ENCODE results near the gene TMEM225B.
"Not testable (repeated sequence)": the region's sequence is repeated elsewhere in the genome, so short reads cannot be mapped to it uniquely, and the experiment has no call there.

Gene TMEM225B, protein sequence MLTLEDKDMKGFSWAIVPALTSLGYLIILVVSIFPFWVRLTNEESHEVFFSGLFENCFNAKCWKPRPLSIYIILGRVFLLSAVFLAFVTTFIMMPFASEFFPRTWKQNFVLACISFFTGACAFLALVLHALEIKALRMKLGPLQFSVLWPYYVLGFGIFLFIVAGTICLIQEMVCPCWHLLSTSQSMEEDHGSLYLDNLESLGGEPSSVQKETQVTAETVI

DNA sequence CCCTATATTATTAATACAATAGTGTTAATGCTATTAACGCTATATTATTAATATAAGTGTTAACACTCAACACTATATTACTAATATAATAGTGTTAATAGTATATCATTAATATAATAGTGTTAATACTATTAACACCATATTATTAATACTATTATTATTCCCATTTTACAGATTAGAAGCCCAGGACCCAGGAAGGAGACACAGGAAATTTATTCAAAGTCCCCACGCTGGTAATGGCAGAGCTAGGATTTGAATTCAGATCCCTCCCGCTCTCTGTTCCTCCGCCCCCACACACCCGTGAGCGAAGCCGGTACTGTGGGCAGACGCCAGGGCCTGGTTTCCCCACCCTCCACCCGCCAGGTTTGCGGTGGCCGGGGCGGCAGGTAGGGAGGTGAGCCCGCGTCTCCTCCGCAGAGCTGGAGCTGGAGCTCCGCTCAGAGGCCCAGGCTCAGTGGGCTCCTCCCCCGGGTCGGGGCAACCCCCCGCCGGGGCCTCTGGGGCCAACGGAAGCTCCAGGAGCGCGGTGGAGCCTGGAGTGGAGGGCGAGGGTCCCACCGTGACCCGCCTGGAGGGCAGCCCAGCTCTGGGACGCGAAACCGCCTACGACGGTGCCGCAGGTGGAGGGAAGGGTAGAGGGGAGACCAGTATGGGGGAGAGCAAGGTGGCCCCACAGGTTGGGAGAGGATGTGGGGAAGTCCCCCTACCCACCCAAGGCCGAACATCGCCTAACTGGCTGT is at the start of gene TMEM225B:
TSS of gene TMEM225B (plus strand) at position 506 of the 740 bp plus-strand sequence. CDS start 6,122 bp downstream, outside the sequence.
- no peak for DNase-seq

DNA sequence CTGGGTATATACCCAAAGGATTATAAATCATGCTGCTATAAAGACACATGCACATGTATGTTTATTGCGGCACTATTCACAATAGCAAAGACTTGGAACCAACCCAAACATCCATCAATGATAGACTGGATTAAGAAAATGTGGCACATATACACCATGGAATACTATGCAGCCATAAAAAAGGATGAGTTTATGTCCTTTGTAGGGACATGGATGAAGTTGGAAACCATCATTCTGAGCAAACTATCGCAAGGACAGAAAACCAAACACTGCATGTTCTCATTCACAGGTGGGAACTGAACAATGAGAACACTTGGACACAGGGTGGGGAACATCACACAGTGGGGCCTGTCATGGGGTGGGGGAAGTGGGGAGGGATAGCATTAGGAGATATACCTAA is 48.5 kb upstream of the TMEM225B start:
- not testable (repeated sequence) for DNase-seq

DNA sequence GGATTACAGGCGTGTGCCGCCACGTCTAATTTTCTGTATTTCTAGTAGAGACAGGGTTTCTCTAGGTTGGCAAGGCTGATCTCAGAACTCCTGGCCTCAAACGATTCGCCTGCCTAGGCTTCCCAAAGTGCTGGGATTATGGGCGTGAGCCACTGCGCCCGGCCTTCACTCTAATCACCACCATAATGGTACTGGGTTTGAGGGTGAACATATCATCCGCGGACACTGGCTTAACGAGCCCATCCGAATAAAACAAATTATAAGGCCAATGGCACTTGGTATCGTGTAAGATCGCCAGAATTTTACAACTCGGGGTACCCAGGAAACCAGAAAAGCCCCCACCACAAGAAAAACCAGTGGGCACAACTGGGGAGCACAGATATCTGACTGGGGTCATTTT is 46.7 kb upstream of the TMEM225B start:
- DNase-seq = no peak

DNA sequence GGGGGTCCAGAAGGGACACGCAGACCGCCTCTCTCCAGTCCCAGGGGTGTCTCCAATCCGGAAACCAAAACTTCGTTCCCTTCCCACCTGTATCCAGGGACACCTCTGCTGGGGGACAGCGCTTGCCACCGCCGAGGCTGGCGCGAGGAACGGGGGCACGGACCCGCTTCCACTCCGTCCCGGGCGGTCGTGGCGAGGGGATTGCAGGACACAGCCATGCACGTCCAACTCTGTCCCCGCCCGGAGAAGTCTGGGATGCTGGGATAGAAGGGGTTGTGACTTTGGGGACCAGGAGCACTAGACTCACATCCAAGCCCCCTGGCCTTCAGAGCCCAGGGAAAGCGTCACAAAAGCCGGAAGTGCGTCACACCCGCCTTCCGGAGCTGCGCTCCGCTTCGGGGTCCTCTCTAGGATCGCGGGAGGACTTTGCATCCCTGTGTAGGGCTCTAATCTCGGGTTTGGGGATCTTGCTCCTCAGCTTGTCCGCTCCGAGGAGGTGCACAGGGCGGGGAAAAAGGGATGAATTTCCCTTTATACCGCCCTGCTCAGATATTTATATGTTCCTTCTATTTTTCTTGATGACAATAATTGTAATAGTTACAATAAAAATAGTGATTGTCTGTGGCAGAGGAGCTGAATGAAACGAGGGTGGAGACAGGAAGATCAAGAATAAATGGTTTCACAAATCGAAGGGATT is 46.2 kb upstream of the TMEM225B start, which contains the start of gene FAM200A:
TSS of gene FAM200A (minus strand) at position 348 of the 697 bp plus-strand sequence. CDS start 3,707 bp downstream, outside the sequence.
- DNase-seq = peak; percentile 93

DNA sequence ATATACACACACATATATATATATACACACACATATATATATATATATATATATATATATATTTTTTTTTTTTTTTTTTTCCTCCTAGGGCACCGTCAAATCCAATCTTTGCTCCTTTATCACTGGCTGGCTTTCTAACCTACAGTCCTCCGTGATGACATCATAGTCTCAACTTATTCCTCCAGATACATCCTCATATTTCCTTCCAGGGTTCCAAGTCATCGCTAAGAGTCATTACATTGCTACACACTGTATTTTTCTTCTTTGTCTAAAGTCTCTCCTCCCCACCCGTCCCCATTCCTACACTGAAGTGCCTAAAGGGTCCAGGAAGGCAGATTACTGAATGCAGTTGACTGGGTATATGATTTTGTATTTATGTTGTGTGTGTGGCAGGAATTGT is 45.0 kb upstream of the TMEM225B start:
- DNase-seq = no peak

DNA sequence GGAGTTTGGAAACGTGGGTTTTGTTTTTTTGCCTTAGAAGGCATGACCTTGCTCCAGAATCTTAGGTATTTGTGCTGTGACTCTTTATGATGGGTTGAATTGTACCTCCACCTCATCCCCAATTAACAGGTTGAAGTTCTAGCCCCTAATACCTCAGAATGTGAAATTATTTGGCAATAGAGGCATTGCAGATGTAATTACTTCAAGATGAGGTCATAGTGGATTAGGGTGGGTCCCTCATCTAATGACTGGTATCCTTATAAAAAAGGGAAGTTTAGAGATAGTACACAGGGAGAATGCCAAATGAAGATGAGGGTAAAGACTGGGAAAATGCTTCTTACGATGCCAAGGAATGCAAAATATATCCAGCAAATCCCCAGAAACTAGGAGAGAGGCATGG is 43.1 kb upstream of the TMEM225B start:
- DNase-seq = no peak

DNA sequence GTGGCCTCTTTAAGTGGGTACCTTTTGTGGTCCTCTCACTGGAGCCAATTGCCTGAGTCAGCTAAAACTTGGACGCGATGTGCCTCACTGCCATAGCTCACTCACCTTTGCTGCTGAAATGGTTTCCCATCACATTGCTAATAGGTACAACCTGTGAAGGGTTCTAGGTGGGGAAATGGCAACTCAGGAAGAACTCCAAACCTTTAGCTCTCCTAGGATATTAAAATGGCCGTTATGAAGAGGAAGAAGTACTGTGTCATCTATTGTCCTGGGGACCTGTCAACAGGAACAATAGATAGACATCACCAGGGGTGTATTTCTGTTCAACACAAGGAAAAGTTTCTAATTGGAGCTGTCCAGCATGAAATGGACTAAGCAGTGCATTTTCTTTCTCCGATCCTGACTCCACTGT is 40.9 kb upstream of the TMEM225B start:
- DNase-seq = peak; percentile 9

DNA sequence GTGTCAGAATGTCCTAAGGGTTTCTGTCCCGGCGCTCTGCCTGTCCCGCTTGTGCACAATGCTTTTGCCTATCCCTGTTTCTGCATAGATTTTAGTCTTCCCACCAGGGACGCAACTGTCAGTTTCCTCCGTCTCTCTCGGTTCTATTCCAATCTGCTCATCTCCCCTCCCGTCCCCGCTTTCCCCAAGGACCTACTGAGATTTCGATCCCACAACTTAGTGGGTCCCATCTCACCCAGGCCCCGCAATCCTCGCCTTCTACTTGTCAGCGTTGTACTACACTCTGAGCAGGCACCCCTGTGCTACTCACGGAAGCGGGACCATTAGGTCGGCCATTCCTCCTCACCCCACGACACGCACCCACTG is 40.1 kb upstream of the TMEM225B start:
- DNase-seq = no peak

DNA sequence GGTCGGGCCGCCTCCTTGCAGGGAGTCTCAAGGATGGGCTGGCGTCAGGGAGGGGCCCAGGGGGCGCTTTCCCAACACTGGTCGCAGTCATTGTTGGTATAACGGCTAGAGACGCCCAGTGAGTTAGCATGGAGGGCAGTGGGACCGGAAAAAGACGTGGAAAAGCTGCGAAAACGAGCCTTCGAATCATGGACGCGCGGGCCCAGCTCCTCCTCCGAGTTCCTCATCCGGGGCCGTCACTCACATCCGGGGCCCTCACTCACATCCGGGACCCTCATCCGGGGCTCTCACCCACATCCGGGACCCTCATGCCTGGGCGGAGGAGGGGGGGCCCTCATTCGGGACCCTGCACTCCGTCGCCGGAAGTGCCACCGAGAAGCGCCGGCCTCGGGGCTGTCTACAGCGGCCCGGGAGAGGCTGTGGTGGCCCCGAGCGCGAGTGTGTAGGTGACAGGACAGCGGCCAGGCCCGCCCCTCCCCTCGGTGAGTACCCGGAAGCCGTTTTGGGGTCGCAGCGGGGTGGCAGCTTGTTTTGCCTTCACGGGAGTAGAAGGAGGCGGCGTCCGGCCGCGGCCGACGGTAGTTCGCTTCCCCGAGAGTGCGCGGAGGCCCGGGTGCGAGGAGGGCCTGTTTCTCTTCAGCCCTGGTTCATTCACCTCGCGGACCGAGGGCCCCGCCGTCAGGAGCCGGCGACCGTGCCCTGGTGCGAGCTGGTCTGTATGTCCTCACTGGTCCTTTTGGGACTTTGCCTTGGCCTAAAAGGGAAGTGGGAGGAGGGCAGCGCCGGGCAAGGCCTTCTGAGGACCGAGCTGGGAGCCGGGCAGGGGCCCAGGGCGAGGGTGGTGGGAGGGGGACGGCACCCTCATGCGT is 39.5 kb upstream of the TMEM225B start, which contains the start of gene ZNF655:
TSS of gene ZNF655 (plus strand) at position 337 of the 869 bp plus-strand sequence. CDS start 1,918 bp downstream, outside the sequence.
- peak; percentile 85 for DNase-seq

DNA sequence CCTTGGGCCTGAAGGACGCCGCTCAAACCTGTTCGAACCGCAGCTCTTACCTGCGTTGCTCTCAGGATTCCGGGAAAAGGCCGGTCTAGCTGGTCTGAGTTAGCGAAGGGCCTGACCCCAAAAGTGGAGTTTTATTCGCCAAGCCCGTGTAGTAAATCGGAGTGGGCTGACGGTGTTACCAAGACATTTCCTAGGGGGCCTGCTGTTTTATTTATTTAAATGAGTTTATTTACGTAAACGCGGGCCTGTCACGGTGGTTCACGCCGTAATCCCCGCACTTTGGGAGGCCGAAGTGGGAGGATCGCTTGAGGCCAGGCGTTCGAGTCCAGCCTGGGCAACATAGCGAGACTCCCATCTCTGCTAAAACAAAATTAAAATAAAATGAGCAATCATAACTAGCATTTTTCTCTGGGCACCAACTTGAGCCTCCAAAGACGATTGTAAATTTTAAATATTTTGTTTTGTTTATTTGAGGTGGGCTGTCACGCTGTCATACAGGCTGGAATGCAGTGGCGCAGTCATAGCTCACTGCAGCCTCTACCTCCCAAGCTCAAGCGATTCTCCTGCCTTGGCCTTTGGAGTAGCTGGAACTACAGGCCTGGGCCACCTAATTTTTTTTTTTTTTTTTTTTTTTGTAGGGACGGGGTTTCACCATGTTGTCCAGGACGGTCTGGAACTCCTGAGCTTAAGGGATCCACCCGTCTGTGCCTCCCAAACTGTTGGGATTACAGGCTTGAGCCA is 38.7 kb upstream of the TMEM225B start:
- no peak for DNase-seq

DNA sequence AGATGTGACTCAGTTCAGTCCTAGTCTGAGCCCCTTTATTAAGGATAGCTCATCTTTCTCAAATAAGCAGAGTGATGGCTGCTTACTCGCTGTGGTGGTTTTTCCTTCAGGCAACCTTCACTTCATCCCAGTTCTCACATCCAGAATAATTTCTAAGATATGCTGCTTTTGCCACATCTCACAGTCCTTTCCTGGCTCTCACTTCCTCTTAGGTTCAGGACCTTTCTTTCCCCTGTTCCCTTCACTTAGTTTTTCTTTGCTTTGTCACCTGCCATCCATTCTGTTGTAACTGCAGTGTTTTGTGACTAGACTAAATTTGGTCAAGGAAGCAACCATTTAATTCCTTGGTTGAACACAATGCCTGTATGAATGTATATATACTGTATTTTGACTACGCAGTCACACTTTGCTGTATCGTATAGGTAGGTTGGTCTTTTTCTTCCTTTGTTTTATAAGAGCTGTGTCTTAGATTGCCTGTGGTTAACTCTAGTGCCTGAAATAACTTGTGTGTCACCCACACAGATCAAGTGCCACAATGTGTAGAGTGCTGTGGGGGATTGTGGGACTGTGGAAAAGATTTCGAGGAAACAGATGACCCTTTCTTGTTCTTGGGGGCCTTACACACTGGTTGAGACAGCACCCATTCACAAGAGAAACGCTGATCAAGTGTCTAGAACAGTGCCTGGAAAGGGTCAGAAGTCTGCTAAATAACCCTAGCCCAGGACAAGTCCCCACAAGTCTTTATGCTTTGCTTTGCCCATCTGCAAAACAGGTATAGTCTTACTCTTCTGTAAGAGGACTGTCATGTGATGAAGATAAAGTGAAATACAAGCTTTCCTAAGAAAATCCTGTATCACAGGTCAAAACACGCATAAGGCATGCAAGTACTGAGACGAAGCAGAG is 37.0 kb upstream of the TMEM225B start:
- DNase-seq = no peak

DNA sequence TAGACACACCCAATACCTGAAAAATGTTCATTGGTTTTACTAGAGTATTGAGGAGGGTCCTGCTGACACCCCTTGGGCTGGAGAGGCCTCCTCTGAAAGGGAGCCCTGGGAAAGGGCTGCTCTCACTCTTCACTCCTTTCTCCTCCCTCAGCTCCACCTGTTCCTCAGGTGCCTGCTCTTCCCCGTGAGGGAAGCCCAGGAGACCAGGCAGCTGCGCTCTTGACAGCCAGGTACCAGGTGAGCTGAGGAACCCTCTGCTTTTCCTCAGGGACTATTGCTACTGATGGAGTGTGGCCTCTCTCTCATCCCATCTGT is 36.4 kb upstream of the TMEM225B start:
- DNase-seq = no peak

DNA sequence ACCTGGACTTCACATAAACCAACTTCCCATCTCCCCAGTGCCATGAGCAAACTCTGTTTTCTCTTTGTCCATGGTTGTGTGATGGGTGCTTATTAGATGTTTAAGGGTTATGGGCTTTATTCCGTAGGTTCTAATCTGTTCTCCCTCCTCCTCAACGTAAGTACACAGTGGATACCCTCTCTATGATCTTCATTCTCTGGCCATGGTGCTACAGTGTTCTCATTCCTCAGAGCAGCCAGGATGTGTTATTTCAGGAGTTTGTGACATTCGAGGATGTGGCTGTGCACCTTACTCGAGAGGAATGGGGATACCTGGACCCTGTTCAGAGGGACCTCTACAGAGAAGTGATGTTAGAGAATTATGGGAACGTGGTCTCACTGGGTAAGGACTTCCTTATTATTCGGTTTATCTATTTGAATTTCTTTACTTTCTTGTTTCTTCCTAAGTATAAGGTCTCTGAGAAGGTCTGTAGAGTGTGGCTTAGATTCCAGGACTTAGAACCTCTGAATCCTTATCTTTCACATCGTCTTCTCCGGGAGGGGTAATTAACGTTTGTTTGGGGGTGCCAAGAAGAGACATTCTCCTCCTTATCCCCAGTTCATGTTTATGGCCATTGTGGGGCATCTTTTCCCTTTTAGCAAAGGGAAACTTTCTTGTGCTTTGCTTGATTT is 35.8 kb upstream of the TMEM225B start:
- no peak for DNase-seq

DNA sequence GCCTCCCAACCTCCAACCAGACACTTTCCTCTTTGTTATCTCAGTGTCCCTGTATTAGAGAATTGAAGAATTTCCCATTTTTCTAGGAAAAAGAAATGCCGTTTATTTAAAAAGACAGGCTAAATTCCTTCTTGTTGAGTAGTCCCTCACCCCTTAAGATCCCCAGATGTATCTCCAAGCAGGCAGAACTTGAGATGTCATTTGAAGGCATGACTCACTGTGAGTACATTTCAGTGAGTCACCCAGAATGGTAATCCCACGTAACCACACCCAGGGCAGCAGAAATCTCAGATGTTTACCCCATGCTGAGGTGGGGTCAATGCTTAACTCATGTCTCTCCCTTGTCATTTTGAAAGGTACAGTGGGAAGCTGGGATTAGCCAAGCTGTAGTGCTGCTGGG is 35.2 kb upstream of the TMEM225B start:
- DNase-seq = peak; percentile 39

DNA sequence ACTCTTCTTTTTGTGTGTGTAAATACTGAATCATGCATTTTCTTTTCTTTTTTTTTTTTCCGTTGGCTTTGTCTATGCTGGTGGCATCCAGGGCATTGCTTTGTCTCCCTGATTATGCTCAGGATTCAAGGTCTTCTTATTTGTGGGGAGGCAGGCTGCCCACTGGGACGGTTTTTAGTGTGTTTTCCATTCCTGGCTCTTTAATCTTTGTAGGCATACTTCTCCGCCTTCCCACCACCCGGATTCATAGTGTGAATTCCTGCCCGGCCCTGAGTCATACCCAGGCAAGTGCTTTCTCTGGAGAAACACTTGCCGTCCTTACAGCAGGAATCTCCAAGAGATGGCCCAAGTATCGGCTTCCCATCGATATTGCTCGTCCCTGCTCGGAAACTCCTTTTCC is 34.4 kb upstream of the TMEM225B start:
- no peak for DNase-seq

DNA sequence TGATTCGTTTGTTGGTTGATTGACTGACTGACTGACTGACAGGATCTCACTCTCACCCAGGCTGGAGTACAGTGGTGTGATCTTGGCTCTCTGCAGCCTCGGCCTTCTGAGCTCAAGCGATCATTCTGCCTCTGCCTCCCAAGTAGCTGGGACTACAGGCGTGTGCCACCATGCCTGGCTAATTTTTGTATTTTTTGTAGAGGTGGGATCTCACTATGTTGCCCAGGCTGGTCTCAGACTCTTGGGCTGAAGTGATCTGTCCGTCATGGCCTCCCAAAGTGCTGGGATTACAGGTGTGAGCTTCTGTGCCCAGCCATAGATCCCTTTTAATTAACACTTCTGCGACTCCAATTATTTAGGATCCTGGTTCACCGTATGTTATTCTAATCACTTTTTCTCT is 29.3 kb upstream of the TMEM225B start:
- not testable (repeated sequence) for DNase-seq

DNA sequence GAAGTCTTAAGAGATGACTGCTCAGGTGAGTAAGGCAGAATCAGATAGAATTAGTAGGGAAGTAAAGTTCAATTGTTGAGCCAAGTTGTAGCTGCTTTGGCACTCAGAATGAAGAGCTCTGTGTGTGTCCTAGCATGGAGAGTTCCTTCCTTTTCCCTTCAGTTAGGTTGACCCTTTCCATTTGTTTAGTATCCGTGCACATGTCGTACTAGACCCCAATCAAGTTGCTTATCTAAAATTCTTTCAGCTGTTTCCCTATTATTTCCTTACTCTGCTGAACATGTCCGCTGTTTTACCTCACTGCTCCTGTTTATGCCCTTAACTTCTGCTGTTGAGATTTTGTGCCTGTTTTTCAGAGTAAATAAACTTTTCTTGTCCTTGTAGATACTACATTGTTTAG is 26.3 kb upstream of the TMEM225B start:
- no peak for DNase-seq

DNA sequence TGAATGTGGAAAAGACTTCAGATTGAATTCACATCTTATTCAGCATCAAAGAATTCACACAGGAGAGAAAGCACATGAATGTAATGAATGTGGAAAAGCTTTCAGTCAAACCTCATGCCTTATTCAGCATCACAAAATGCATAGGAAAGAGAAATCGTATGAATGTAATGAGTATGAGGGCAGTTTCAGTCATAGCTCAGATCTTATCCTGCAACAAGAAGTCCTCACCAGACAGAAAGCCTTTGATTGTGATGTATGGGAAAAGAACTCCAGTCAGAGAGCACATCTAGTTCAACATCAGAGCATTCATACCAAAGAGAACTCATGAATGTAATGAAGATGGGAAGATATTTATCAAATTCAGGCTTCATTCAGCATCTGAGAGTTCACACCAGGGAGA is 24.8 kb upstream of the TMEM225B start:
- DNase-seq = no peak

DNA sequence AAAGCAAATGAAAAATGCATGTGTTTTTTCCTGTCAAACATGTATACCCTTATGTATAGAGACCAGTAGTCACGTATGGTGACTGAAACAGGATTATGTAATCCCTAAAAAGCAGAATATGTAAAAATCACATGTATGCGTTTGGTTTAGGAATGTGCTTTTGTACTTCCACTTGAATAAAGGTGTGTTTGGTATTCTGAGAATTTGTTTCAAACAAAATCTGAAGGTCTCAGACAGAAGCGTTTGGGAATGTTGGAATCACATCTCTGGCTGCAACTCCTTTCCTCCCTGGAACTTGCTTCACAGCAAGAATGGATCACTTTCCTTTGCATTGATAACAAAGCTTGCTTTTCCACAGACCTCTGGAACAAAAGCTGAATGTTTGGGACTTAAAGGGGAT is 21.8 kb upstream of the TMEM225B start:
- no peak for DNase-seq

DNA sequence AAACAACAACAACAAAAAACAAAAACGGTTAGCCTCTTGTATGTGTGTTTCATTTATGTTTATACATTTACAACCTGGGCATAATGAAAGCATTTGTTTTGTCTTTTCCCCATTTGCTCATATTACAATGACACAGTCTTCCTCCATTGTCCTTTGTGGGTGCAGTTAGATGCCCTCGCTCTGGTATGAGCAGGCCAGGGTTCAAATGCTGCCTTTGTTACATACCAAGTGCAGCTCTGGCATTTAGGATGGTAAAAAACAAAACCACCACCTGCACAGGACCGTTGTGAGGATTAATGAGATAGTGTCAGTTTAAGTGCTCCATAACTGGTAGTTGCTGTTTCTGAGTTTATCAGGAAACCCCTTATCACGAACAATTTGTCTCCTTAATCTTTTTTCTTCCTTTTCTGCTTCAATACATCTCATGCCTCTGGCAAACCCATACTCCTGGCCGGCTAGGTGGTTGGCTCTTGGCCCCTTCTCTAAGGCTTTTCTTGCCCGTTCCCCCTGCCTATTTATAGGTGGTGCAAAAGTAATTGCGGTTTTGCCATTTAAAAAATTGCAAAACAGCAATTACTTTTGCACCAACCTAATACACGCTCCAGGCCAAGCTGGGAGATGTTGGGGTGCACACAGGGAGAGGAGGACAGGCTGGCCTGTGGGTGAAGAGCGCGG is 18.6 kb upstream of the TMEM225B start:
- peak; percentile 6 for DNase-seq
